ENCODE results near the gene ZWINT.

Gene ZWINT, protein sequence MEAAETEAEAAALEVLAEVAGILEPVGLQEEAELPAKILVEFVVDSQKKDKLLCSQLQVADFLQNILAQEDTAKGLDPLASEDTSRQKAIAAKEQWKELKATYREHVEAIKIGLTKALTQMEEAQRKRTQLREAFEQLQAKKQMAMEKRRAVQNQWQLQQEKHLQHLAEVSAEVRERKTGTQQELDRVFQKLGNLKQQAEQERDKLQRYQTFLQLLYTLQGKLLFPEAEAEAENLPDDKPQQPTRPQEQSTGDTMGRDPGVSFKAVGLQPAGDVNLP

DNA sequence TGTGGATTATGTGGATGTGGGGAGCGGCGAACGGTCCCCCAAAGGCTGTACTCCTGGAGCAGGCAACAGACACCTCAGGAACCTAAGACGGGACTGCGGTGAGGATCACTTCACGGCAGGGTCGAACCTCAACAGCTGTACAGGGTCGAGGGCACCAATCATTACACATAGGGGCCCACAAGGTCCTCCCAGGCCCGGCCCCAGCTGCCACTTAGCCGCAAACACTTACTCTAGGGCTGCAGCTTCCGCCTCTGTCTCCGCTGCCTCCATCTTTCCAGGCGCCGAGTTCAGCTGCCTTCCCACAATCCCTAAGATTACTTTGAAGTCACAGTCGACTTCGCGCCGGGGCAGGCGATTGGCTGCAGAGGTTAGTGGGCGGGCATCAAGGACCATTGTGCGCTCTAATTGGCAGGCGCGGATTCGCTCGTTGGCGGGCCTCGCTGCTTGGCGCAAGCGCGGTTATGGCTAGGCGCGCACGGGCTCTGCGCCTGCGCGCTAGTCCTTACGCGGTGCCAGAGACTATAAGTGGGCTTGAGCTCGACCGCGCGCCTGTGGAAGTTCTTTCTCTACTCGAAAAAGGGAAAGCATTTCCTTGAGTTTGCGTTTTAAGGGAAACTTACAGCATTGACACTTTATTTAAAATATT lies at the start of gene ZWINT:
Gene ZWINT, minus strand, starts transcription at position 293 of the 646 bp plus-strand sequence. Its CDS starts 23 bp downstream, at position 270.
- peak; percentile 87 for DNase-seq

DNA sequence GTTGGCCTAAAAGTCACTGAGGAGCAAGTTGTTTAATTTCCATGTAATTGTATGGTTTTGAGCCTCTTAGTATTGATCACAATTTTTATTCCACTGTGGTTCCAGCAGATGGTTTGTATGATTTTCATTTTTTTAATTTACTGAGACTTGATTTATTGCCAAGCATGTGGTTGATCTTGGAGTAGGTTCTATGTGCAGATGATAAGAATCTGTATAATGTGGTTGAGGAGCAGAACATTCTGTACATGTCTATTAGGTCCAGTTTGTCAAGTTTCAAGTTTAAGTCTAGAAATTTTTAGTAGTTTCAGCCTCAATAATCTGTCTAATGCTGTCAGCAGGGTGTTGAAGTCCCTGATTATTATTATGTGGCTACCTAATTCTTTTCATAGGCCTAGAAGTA lies 22.7 kb upstream of the ZWINT start:
- DNase-seq = no peak

DNA sequence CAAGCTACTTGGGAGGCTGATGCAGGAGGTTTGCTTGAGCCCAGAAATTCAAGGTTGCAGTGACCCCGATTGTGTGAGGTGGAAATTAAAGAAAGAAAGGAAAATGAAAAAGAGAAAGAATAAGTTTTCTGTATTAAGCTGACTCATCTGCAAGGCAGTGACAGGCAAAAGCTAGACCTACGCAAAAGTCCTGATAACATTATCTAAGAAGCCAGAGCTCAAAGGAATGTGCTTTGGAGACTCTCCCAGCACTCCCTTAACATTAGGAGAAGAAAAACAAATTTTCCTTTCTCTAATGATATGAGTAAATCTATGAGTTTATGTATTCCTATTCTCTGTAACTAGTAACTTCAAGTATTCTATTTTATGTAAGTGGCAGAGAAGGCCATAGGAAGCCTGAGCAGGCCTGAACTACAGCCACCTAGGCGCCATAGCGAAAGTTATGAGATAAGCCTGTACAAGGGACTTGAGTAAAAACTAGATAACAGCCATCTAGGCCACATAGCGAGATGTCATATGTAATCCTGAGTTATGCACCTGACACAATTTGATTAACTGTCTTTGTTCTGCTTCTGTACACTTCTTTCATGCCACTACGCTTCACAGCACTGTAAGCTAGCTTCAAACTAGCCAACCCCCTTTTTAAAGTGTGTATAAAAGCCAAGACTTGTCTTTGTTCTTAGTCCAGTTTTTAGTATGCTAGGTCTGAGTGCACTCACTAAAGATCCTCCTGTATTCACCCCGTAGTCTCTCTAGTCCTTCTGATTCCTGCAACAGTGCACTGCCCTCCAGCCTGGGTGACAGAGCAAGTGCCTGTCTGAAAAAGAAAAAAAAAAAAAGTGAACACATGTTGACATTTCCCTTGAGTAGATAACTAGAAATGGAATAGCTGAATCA lies 9.4 kb upstream of the ZWINT start:
- no peak for DNase-seq

DNA sequence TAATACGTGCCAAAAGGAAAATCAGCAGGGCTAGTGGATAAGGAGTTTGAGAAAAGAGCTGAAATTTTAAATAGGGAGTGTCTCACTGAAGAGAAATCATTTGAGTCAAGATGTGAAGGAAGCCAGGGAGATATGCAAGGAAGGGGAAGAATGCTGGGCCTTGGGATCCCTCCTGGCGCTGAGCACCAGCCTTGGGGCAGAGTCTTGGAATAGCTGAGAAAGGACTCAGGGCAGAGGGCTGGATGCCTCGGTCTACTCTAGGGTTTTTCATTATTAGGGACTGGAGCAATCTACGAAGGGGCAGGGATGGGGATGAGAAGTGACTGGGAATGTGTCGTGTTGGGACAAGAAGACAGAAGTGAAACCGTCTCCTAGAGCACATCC lies 484 bp downstream of the ZWINT start:
- no peak for DNase-seq

DNA sequence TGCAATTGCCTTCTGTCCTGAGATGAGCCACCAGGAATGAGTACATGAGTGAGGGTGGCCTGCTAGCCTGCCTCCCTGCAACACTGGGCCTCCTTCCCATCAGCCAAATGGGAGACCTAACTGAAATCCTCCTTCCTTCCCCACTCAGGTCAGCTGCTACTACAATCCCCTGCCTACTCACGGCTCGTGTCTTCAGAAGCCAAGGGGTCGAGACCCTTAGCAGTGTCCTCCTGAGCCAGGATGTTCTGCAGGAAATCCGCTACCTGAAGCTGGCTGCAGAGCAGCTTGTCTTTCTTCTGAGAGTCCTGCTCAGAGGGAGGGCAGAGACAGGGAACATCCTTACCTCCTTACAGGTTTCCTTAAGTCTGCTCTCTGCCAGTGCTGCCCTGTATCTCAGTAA lies 1.2 kb downstream of the ZWINT start:
- DNase-seq = no peak

DNA sequence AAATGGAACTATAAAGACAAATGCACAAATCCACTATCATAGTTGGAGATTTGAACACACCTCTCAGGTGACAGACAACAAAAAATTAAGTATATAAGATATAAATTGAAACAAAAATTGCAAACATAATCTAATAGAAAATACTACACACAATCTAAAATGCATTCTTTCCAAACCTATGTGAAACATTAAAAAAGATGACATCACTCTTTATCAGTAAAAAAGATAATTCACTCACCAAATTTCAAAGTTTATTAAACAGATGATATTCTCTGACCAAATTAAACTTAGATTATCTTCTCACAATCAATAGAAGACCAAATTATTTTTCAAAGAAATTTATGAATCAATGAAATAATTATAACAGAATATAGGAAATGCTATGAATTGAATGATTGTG lies 4.0 kb downstream of the ZWINT start:
- DNase-seq = no peak

DNA sequence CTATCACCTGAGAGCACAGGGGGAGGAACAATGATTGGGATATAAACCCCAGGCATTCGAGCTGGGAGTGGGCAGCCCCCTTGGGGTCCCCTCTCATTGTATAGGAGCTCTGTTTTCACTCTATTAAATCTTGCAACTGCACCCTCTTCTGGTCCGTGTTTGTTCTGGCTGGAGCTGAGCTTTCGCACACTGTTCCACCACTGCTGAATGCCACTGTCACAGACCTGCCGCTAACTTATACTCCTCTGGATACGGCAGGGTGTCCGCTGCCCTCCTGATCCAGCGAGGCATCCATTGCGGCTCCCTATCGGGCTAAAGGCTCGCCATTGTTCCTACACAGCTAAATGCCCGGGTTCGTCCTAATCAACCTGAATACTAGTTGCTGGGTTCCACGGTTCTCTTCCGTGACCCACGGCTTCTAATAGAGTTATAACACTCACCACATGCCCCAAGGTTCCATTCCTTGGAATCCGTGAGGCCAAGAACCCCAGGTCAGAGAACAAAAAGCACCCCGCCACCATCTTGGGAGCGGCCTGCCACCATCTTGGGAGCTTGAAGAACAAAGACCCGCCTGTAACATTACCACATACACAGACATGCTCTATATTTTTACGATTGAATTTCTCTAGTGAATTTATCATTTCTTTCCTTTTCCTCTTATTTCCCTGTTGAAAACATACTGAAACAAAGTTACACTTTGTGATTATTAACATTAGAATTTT lies 9.0 kb downstream of the ZWINT start:
- no peak for DNase-seq

DNA sequence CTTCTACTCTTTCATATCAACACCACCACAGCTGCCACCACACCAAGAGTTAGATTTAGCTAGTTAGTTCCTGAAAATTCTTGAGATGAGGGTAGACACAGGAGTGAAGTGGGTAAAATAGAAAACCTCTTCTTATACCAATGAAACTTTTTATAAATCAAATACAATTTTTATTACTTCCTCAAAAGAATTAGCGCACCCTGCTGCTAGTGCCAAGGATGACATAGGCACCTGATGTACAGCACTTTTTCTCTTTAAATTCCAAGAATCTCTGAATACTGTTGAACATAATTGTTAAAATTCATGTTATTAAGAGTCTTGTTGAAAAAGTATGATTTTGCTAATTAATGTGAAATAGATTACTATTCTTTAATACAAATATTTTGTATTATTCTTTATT lies 11.4 kb downstream of the ZWINT start:
- DNase-seq = no peak

DNA sequence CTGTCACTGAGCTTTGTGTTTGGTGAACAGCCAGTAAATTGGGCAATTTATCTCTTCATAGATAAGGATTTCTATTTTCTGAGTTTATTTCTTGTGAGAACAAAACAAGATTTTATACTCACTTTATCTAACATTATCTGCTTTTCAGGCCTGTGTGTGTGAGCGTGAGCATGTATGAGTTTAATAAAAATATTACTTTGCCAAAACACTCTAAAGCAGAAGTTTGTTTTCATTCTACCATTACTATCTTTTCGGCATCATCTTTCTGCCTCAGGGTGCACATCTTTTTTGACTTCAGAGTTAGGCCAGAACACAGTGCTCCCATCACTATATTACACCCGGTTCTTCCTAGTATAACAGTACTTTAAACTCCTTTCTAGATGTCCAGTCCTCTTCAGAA lies 13.0 kb downstream of the ZWINT start:
- no peak for DNase-seq

DNA sequence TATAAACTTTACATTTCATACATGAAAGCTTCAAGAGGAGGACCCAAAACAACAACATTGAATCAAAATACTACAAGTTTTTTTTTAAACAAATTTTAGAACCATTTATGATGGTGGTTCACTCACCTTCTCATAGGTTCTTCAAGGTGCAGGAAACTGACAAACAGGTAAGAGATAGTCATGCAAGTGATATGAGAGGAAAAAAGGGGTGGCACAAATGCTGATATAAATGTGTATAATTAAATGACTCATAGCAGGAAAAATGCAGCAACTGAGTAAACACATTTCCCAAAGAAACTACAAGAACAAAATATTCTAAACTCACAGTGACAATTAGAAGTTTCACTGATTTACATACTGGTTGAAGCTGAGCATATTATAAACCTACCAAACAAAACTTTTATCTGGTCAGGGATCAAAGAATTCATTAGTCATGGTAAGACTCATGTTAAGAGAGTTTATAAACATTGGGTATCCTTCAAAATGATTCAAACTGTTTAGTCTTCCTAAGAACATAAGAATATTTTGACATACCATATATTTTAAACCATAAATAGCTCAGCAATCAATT lies 14.1 kb downstream of the ZWINT start:
- DNase-seq = no peak

DNA sequence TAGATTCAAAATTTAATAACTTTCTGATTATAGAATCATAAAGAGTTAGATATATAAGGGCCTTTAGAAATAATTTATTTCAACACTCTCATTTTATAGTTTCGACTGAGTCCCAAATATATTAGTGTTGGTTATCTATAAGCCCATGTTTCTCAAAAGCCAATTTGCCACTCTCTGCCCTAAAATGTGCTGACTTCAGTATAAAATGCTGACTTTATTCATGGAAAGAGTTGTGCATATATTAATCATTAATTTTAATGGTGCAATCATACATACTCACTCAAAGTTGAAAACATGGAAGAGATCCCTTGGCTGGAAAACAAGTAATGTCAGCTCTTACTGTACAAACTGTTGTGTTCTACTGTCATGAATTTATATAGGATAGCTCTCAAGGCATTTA lies 19.4 kb downstream of the ZWINT start:
- DNase-seq = no peak

DNA sequence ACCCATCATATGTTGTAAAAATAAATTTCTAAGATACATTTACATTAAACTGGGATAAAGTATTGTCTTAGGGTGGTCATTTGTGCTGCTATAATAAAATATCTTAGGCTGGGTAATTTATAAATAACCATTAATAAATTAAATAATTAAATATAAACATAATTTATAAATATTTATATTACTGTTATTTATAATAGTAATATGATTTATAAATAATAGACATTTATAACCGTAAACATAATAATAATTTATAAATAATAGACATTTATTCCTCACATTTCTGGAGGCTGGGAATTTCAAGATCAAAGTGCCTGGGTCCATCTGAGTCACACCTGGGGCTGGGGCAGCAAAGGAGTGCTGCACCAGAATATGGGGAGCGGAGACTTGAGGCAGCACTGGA lies 31.1 kb downstream of the ZWINT start:
- no peak for DNase-seq

DNA sequence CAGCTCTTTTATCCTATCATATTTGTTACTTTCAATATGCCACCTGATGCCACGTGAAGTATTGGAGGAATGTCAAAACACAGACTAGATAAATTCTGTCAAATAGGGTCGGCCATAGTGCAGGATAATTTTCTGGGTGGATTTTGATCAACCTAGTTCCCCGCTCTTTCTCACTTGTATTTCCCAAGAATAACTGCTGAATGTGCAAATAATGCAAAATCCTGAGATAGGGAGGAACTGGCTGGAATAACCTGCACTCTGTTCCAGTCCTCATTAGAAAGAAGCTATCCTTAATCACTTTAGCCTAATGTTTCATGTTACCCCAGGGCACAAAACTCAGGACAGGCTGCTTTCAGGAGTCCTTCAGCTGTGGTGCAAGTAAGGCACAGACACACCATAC lies 33.9 kb downstream of the ZWINT start:
- no peak for DNase-seq

DNA sequence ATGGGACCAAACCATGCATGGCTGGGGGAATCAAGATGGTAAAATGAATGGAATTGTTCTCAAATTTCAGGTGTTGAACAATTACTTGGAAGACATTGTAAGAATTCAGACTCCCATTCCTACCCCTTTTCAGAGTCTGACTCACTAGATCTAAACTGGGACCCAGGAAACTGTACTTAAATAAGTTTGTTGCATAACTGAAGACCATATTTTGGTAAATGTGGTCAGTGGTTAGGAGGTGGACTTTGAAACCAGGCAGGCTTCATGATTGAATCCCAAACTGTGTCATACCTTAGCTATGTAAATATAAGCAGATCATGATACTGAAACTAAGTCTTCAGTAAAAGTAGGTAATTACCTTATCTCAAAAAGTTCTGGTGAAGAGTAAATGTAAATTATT lies 41.7 kb downstream of the ZWINT start:
- DNase-seq = no peak

DNA sequence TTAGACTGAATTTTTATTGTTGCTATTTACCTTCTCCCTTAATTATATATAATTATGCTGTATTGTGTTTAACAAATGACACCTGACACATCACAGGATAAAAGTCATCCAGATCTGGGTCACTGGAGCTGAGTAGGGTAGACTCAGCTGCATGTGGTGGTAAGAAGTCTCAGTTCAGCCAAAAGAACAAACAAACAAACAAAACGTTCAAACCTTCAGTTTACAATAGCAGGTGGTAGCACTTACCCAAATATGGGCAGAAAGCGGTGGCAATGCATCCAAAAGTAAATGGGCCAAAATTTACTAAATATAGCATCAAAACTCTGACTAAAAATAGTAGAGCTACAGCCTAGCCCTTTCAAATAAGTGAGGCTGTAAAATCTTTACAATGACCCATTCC lies 42.2 kb downstream of the ZWINT start:
- no peak for DNase-seq

DNA sequence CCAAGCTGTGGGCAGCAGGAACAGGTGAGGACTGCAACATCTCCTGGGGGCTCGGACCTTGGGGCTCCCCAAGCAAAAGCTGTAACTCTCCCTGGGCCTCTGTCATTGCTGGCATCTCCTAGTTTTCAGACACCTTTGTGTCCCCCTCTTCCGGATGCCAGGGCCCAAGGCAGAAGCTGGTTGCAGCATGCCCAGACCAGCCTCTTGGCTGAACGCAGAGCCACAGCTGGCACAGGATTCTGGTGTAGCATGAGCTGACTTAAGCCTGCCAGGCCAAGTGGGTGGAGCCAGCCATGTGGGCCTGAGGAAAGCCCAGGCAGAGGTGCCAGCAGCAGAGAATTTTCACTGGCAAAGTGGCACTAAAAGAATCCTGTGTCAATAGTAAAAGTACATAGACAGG lies 43.5 kb downstream of the ZWINT start:
- DNase-seq = no peak

DNA sequence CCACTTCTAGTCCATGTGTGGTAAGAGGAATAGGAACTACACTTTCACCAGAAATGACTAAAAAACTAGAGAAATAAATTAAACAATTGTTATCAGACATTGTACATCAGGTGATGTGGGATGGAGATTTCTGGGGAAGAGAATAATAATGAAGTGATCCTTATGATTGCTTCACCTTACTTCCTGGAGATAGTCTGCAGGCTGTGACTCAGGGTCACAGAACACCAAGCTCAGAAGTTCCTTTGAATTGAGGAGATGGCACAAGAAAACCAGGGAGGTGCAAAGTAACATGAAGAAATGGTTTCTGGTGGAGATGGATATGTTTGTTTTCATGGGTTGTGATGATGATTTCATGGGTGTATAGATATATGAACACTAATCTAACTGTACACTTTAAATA lies 44.5 kb downstream of the ZWINT start:
- DNase-seq = no peak

Measured in stimulated activated CD4-positive, alpha-beta T cell treated with anti-CD3 and anti-CD28 coated beads, Interleukin-2, amount 100 ng/mL, for 48 hours (primary cell).